GM18511 (cell line): Measurements from ENCODE around the gene PRMT7.

Experiments used
- ATAC-seq: cut with Tn5 transposase; IDR thresholded peaks from one replicate; pipeline ENCODE4 v1.9.1; 2021; ENCODE audit warnings: mild to moderate bottlenecking, moderate library complexity; ENCODE audit not compliant: unreplicated experiment

The PRMT7 gene

DNA sequence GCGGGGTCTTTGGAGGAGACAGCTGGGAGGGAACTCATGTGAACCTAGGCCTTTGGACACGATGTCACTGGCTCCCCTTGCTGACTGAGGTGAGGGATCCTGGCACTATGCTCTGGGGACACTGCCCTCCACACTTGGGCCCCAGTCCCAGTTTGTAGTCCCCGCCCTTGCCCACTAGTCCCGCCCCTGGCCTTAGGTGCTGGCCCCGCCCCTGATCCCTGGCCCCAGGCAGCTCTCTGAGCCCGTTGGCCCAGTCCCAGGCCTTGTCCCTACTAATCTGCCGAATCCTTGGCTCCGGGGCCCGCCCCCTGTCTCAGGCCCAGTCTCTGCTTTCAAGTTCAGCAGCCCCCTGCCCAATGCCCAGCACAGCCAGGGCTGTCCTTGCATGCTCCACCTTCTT lies 76.5 kb downstream of the PRMT7 start:
- ATAC-seq = no peak

DNA sequence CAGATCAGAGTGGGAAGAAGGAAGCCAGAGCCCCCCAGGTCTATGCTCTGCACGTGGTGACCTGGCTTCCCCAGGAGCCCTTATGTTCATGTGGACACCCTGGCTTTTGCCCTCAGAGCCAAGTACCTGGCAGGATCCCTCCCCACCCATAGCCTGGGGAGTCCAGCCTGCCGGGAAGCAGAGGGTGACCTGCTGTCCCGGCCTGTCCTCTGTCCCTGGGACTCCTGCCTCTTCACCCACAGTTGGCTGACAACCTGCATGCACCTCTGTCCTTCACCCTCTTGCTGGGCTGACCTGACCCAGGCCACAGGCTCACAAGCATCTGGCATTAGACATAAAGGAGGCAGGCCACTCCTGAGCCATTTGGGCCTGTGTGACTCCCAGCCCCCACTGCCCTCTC lies 77.3 kb downstream of the PRMT7 start:
- no peak for ATAC-seq

DNA sequence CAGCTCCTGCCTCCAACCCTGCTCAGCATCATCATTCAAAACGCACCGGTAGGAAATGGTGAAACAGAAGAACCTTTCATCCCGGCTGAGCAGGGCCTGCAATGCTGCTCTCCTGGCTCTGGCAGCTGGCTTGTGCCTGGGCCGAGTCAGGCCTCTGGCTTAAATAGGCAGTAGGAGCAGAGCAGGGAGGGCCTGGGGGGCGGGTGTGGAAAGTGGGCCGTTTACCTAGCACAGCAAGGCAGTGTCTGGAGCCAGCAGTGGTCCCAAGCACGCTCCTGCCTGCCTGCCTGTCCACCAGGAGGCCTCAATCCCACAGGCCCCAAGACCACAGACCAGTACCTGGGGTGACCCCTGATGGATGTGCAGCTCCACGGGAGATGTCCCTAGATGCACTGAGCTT lies 78.2 kb downstream of the PRMT7 start:
- no peak for ATAC-seq

DNA sequence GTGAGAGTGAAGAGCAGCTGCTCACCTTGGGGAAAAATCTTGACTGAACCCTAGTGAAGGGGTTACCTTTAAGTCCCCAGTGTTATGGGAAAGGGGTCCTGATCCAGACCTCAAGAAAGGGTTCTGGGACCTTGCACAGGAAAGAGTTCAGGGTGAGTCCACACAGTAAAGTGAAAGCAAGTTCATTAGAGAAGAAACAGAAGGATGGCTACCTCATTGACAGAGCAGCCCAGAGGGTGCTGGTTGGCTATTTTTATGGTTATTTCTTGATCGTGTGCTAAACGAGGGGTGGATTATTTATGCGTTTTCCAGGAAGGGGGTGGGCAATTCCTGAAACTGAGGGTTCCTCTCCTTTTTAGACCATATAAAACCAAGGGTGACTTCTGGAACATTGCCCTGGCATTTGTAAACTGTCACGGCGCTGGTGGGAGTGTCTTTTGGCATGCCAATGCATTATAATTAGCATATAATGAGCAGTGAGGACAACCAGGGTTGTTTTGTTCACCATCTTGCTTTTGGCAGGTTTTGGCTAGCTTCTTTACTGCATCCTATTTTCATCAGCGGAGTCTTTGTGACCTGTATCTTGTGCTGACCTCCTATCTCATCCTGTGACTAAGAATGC lies 79.0 kb downstream of the PRMT7 start:
- no peak for ATAC-seq

DNA sequence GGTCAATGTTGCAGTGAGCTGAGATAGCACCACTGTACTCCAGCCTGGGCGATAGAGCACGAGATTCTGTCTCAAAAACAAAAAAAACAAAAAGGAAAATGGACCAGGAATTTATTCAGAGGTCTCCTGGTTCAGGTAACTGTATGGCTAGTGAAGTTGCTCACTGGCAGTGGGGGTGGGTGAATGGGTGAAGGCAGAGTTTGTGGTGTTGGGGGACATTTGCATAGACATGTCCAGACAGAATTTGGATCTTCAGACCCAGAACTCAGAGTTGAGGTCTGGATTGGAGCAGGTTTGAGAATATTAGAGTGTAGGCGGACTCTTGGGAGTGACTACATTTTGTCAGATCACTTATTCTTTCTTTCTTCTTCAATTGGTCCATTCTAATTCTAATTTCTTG lies 82.5 kb downstream of the PRMT7 start:
- ATAC-seq = no peak

DNA sequence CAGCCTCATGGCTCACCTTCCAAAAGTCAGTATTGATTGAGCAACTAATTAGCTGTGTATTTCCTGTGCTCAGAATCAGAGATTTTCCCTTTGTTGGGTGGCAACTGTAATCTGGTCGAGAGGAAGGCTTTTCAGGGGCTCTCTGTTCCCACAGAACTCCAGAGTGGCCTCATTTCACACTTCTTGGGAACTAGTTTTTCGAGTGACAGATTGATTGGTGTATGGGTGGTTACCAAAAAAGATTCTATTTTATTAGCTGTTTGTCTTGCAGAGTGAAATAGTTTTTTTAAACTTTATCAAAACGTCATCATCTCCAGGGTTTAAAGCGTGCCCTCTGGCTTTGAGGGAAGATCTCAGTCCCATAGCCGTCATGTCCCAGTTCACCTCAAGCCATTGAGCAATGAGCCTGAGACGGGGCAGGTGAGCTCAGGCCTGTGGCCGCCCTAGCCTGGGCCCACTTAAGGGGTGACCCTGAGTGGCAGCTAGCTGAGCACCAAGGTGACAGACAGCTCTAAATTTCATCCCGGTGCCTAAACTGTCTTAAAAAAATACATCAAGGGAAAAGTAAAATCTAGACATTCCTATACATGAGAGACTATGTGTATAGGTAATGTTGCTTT lies 84.5 kb downstream of the PRMT7 start:
- ATAC-seq = no peak

DNA sequence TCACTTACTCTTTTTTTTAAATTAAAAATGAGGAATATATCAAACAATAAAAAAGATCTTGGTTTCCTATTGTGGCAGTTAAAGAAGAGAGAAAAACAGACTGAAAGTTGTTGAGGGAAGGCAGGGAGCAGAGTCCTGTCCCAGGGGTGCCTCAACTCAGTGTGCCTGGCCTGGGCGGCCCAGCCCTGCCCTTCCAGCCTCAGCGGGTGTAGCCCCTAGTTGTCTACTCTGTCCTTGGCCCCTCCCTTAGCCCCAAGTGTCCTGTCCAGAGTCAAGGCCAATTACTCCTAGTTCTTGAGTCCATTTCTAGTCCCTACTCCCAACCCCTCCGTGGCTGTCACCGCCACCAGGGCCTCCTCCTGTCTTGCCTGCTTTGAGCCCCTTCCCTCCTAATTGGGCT lies 85.0 kb downstream of the PRMT7 start:
- no peak for ATAC-seq

DNA sequence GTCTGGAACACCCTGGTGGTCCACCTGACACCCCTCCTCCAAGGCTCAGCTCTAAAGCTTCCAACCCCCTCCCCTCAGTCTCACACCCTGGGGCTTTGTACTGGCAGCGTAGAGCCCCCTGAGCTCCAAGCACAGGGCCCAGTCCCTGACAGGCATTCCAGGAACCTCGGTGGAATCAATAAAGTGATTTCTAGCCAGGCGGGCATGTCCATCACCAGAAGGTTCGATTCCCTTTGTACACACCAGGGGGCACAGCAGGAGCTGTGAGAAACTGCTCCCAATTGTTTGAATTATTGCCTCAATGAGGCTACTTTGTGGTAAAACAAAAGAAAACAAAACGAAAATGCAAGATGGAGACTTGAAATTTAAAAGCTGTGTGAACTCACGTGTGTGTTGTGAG lies 85.7 kb downstream of the PRMT7 start:
- ATAC-seq = no peak

DNA sequence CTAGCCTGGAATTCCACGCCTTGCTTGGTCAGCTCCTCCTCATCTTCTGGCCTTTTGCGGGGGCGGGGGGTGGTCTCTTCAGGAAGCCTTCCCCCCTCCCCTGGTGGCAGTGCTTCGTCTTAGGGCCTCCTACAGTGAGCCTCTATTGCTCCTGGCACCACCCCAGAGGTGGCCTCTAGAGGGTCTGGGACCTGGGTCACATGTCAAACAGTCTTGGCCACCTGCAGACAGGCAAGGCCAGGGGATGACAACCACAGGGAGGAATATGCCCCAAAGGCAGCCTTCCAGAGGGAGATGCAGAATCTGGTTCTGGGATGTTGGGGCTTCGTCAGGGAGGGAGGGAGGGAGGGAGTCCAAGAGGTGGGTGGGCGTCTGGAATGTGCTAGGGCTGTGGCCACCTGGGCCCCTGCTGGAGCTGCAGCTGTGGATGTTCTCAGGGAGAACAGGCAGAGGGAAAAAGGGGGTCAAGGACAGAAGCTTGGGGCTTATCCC lies 86.9 kb downstream of the PRMT7 start:
- no peak for ATAC-seq

DNA sequence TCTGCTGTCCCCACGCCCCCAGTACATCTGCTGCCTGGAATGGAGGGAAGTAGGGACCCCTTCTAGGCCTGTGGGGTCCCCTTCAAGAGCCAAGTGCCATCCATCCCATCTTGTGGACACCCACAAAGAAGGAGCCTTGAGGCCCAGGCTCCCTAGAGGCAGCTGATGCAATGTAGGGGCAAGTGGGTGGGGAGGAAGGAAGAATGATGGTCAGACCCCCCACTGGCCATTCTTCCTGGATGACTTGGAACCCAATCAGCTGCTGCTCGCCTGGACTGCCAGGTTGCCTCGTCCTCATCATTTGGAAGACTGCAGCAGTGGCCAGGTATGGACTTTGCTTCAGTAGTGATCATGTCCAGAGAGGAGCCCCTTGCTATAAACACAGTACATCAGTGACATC lies 88.6 kb downstream of the PRMT7 start:
- no peak for ATAC-seq

DNA sequence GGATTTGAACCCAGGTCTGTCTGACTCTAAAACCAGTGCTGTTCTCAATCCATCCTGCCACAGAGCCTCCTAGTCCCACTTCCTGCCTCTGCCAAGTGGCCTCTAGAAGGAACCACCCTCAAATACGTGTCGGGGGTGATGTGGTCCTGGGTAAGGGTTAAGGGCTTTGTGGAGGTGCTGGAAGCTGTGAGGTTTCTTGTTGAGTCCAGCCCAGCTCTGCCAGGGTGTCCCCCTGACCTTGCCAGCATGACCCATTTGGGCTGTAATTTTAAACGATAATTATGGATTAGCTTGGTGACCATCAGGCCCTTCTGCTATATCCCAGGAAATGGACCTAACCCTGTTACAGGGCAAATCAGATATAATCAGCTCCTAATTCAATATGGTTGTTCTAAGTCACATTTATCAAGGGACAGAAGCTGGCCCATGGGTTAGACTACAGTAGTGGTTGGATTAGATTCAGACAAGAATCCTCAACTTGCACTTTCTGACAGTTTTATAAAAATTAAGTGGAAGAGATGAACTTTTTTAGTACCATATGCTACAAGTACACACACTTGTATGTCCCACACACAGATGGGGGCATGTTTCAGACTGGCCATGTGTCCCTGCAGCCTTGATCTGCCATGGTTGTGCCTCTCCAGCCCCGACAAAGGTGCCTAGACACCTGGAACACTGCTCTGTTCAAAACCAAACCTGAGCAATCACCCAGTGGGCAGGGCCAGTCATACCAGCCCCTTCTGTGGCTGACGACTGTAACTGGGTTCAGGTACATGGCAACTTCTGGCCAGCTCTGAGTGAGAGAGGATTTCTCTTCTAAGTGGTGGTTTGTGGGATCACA lies 89.5 kb downstream of the PRMT7 start:
- no peak for ATAC-seq

DNA sequence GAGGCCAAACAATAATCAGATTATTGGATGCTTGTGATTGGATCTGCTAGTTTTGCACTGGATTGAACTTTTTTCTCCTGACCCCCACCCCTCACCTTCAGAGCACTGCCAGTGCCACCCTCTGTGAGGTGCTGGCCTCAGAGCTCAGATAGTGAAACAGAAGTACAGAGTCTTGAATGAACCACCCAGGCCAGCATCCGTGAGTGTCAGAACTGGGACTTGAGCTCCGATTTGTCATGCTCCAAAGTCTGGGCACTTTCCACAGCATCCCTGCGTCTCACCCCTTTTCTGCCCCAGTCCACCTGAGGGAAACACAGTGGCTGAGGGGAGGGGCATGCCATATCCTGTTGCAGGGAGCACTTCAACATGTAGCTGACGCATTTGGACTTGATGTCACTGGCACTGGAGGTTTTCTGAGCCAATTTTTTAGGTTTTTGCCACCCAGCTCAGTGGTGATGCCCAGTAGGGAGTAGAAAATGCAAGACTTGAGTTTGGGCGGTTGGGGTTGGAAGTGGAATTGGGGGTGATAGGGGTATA lies 90.2 kb downstream of the PRMT7 start:
- ATAC-seq = no peak

DNA sequence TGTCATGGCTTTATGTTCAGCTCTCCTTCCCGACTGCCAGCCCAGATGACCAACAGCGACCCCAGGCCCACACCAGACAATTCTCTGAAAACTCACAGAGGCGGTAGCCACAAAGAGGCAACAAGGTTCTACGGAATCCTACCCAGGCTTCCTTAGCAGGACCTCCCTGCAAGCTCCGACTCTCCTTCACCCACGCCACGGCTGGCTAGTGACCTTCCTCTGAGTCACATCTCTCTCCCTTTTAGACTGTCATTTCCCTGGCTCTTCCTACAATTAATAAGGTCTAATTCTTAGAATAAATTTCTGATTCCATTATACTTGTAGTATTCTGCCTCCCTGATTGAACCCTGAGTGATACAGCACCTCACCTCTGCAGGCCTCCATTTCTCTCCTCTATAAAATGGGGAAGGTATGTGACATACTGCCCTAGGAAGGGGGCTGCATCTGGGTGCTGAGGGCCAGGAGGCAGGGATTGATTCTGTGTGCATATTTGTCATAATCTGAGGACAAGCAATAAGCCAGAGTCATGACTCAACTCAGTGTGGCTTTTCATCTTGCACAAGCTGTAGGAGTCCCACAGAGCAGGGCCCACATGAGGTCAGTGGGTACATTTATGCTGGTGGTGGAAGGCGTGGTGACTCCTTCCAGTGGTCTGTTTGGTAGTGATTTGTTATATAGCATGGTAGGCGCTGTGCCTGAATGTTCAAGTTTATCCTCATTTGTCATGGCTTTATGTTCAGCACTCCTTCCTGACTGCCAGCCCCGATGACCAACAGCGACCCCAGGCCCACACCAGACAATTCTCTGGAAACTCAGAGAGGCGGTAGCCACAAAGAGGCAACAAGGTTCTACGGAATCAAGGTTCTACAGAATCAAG lies 91.3 kb downstream of the PRMT7 start:
- no peak for ATAC-seq

DNA sequence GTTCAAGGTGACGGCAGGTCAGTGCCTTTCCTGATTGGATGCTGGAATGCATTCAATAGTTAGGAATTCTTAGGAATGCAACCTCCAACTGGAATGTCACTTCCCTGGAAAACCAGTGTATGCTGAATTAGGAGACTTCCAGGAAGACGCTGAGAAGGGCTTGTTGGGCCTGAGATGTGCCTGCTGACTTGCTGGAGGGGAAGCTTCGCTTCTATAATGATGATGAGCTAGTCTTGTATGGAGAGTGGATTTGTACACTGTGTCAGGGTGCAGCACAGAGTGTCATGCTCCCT lies 91.9 kb downstream of the PRMT7 start:
- no peak for ATAC-seq

DNA sequence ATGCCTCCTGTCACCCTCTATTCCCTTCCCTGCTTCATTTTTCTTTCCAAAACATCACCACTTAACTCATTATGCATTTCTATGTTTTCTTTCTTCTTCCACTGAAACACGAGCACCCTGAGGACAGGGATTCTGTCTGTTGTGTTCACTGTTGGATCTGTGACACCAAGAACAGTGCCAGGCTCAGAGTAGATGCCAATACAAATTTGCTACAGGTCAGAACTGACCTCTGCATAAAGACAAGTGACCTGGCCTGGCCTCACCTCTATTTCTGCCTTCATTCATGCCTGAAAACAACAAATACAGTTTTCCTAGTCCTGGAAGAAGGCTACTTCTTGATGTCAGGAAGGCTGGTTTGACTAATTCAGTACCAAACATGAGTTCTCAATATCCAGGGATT lies 92.4 kb downstream of the PRMT7 start:
- no peak for ATAC-seq

DNA sequence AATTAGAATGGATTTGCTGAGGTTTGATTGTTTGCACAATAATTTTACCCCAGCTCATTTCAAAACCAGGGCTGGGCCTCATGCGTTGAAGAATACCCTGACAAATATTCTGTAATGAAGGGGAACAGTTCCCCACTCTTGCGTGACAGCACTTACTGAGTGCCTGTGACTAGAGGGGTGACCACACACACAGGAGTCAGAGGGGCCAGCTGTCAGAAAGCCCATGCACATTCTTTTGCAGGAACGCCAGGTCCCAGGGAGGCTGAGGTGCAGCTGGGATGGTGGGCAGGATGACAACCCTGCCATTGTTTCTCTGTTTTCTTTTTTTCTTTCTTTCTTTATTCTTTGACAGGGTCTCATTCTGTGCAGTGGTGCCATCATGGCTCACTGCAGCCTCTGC lies 92.9 kb downstream of the PRMT7 start:
- ATAC-seq = no peak

DNA sequence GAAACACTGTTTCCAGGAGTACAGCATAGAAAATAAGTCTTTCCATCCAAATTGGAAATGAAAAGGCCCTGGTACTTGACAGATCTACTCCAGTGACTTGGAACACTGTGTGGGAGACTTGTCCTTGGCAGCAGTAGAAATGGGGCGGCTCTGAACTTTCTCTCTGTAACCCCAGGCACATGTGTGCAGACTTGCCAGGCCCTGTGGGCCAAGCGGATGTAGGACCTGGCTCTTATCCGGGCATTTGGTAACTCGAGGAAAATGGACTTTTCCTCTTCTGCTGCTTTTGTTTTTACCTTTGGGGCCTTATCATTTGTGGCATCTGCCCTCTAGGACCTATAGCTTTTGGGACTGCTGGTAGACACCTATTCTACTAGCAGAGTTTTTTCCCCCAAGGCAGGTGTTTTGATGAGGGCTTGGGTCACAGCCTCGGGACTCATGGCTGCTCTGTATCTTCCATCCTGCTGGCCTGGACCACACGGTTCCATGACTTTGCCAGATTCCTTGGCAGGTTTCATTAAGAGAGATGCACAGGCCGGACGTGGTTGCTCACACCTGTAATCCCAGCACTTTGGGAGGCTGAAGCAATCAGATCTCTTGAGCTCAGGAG lies 94.0 kb downstream of the PRMT7 start:
- no peak for ATAC-seq

DNA sequence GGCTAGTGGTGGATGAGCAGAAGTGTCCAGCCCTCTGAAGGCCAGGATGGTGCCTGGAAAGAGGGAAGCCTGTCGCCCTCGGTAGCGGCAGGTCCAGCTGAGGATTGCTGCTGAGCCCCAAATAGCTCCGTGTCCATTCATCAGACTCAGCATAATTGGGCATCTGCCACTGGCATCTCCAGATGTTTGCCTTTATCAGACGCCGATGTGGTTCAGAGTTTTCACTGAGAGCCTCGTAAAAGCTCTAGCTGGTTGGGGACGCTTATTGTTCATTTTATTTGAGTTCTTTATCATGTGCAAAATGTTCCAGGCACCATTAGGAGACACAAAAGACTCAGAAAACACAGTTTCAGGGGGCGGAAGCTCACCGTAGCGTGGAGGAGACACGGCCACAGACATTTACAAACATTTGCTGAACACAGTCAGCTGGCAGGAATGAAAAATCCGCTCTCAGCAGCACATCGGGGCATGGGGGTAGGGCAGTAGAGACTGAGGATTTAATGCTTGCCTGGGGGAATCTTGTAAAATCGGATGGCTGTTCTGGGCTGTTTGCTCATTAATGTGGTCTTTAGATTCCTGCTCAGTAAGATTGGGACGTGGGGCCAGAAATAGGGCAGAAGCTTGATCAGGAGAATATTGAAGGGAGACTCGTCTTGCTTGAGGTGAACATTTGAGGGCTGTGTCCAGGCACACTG lies 95.8 kb downstream of the PRMT7 start:
- no peak for ATAC-seq
